NAMALWA (cell line): Measurements from ENCODE around the gene PABPN1.
A peak's percentile ranks its signal among the peaks of the same experiment; 100 is the strongest.
"Not testable (repeated sequence)": the region's sequence is repeated elsewhere in the genome, so short reads cannot be mapped to it uniquely, and the experiment has no call there.

Source experiments
- DNase-seq: peaks from one replicate; pipeline ENCODE4 v3.0.0-alpha.2; 2015; ENCODE audit warnings: low spot score

PABPN1 gene

GRCh38 chr14:23301288-23301968, 19.8 kb upstream of the PABPN1 start:
- DNase-seq = peak; percentile 98

- no peak for DNase-seq
These were observed 19.3 kb upstream of the PABPN1 start for GRCh38 chr14:23301969-23302289.

GRCh38 chr14:23302290-23303225, 18.7 kb upstream of the PABPN1 start, which contains the start of gene PPP1R3E:
PPP1R3E (minus strand) TSS chr14:23302859; CDS start chr14:23302576, 283 bp downstream.
- DNase-seq = peak; percentile 84

- DNase-seq = no peak
These were observed 14.7 kb upstream of the PABPN1 start, which contains the start of gene BCL2L2 for GRCh38 chr14:23306412-23307145. BCL2L2 (plus strand) TSS chr14:23306833; CDS start chr14:23307768, 935 bp downstream.

GRCh38 chr14:23307146-23307530, 14.1 kb upstream of the PABPN1 start:
- DNase-seq = no peak

GRCh38 chr14:23307687-23308644, 13.3 kb upstream of the PABPN1 start:
- no peak for DNase-seq

GRCh38 chr14:23308721-23309445, 12.4 kb upstream of the PABPN1 start:
- DNase-seq = no peak

- DNase-seq = no peak
These were observed 10.7 kb upstream of the PABPN1 start for GRCh38 chr14:23310546-23310945.

- no peak for DNase-seq
These were observed 5.0 kb upstream of the PABPN1 start for GRCh38 chr14:23316300-23316699.

- DNase-seq = no peak
These were observed 1.3 kb upstream of the PABPN1 start for GRCh38 chr14:23319746-23320583.

- DNase-seq = peak; percentile 63
These were observed 603 bp downstream of the PABPN1 start for GRCh38 chr14:23321572-23322547.

- DNase-seq = no peak
These were observed 1.6 kb downstream of the PABPN1 start for GRCh38 chr14:23322568-23323517.

- no peak for DNase-seq
These were observed 2.7 kb downstream of the PABPN1 start for GRCh38 chr14:23323838-23324454.

GRCh38 chr14:23324455-23324846, 3.2 kb downstream of the PABPN1 start:
- no peak for DNase-seq

GRCh38 chr14:23324993-23325392, 3.7 kb downstream of the PABPN1 start:
- DNase-seq = no peak

GRCh38 chr14:23325746-23326145, 4.5 kb downstream of the PABPN1 start:
- DNase-seq = not testable (repeated sequence)
